Measurements from ENCODE around the gene TMEM82.
A peak's percentile ranks its signal among the peaks of the same experiment; 100 is the strongest.

Gene TMEM82

GRCh38 chr1:15751717-15752116 lies 9.4 kb downstream of the TMEM82 start:
- no peaks in the 10 kb centered on the region for H3K9me3 ChIP-seq (replicated peaks; ENCODE audit: low read length)
- H3K4me2 ChIP-seq (ENCODE audit: low read length): no peak overlapping the region
- no peaks in the 10 kb centered on the region for H3K36me3 ChIP-seq (ENCODE audit: insufficient read depth, low read length)
- H3K4me3 ChIP-seq (ENCODE audit: low read length): no peak overlapping the region
- no peaks in the 10 kb centered on the region for H3K27me3 ChIP-seq (ENCODE audit: control insufficient read depth, insufficient read depth, low read length)
- peaks cover 27% of the 10 kb centered on the region for H3K4me1 ChIP-seq (ENCODE audit: control insufficient read depth, insufficient read depth, low read length)
- H3K9ac ChIP-seq (ENCODE audit: low read depth, low read length): no peak overlapping the region

DNA sequence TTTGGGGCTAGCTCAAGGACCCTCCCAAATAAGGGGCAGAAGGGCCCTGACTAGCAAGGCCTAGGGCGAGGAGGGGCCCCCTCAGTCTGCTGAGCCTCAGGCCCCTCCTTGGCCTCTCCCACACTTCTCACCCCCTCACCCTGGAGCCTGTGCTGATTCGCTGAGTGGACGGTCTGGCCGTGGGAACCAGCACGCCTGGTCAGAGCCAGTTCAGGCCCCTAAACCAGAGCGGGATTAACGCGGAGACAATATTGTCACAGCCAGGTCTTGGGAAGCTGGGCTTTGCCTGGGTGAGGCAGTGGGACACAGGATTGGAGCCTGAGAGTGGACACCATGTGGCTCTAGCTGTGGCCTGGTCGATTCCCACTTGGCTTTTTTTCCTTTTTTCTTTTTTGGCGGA lies 11.5 kb downstream of the TMEM82 start:
- H3K4me2 ChIP-seq (ENCODE audit: low read length): no peak overlapping the region
- H3K4me1 ChIP-seq (ENCODE audit: control insufficient read depth, insufficient read depth, low read length): peaks cover 40% of the 10 kb centered on the region
- no peaks in the 10 kb centered on the region for H3K9me3 ChIP-seq (replicated peaks; ENCODE audit: low read length)
- no peaks in the 10 kb centered on the region for H3K36me3 ChIP-seq (ENCODE audit: insufficient read depth, low read length)
- no peak overlapping the region for H3K9ac ChIP-seq (ENCODE audit: low read depth, low read length)
- no peak overlapping the region for H3K4me3 ChIP-seq (ENCODE audit: low read length)
- no peaks in the 10 kb centered on the region for H3K27me3 ChIP-seq (ENCODE audit: control insufficient read depth, insufficient read depth, low read length)

GRCh38 chr1:15755021-15755645 lies 12.8 kb downstream of the TMEM82 start:
- no peak overlapping the region for H3K4me2 ChIP-seq (ENCODE audit: low read length)
- no peaks in the 10 kb centered on the region for H3K27me3 ChIP-seq (ENCODE audit: control insufficient read depth, insufficient read depth, low read length)
- H3K9me3 ChIP-seq (replicated peaks; ENCODE audit: low read length): no peaks in the 10 kb centered on the region
- H3K9ac ChIP-seq (ENCODE audit: low read depth, low read length): no peak overlapping the region
- H3K36me3 ChIP-seq (ENCODE audit: insufficient read depth, low read length): no peaks in the 10 kb centered on the region
- H3K4me3 ChIP-seq (ENCODE audit: low read length): no peak overlapping the region
- peaks cover 28% of the 10 kb centered on the region for H3K4me1 ChIP-seq (ENCODE audit: control insufficient read depth, insufficient read depth, low read length)

DNA sequence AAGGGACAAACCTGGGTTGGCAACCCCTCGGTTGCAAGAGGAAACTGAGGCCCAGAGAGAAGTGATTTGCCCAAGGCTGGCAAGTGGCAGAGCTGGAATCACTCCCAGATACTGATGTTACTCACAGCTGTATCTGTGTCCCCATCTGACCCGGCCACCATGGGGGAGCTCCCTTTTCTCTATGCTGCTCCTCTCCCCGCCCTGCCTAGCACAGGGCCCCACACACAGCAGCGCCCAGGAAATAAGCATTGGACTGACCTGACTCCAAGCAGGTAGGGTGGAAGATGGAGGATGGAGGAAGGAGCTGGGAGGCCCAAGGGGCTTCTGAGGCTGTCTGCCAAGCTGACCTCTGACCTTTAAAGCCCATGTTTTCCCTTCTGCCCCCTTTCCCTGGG lies 13.3 kb downstream of the TMEM82 start:
- Histone ChIP-seq H3K36me3 (ENCODE audit: insufficient read depth, low read length) (no peaks in the 10 kb centered on the region), H3K9me3 (replicated peaks; ENCODE audit: low read length) (no peaks in the 10 kb centered on the region), H3K27me3 (ENCODE audit: control insufficient read depth, insufficient read depth, low read length) (no peaks in the 10 kb centered on the region), H3K4me1 (ENCODE audit: control insufficient read depth, insufficient read depth, low read length) (peaks cover 29% of the 10 kb centered on the region), H3K4me2 (ENCODE audit: low read length) (no peak overlapping the region), H3K4me3 (ENCODE audit: low read length) (no peak overlapping the region), H3K9ac (ENCODE audit: low read depth, low read length) (no peak overlapping the region)

DNA sequence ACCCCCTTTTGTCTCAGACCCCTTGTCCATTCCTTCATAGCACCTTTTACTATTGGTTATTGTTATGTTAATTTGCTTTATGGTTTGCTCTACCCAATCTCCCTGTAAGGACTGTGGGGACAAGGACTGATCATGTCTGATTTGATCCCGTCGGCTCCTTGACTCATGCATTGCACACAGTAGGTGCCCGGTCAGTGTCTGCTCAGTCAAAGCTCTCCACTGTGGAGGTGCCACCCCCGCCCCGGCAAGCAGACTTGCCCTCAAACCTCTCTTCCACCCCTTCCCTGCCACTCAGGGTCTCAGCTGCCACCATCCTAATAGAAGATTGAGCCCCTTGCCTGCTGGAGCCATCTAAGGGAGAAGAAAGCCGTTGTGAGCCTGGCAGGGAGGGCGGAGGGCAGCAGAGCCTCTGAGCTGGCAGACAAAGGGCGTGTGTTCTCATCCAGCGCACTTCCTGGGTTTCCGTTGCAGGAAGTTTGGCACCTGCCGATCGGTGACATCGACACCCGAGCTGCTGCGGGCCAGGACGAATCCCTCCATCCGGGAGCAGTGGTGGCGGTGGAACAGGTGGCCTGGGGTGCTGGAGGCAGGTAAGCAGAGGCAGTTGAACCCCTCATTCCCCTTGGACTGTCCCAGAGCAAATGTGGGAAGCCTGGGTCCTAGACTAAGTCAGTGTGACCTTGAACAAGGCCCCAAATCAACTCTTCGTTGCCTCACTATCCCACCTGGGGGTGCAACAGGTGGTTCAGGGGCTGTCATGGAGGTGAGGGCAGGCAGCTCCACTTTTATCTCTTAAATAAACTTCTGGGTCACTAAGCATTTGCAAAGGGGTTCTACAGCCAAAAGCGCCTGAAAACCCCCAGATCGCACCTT lies 14.1 kb downstream of the TMEM82 start:
- Histone ChIP-seq H3K36me3 (ENCODE audit: insufficient read depth, low read length) (no peaks in the 10 kb centered on the region), H3K9ac (ENCODE audit: low read depth, low read length) (no peak overlapping the region), H3K4me1 (ENCODE audit: control insufficient read depth, insufficient read depth, low read length) (peaks cover 37% of the 10 kb centered on the region), H3K4me2 (ENCODE audit: low read length) (peak overlapping the region; percentile 61), H3K9me3 (replicated peaks; ENCODE audit: low read length) (no peaks in the 10 kb centered on the region), H3K27me3 (ENCODE audit: control insufficient read depth, insufficient read depth, low read length) (no peaks in the 10 kb centered on the region), H3K4me3 (ENCODE audit: low read length) (no peak overlapping the region)

GRCh38 chr1:15757016-15757543 lies 14.8 kb downstream of the TMEM82 start:
- no peaks in the 10 kb centered on the region for H3K27me3 ChIP-seq (ENCODE audit: control insufficient read depth, insufficient read depth, low read length)

GRCh38 chr1:15757575-15758342 lies 15.5 kb downstream of the TMEM82 start:
- Histone ChIP-seq H3K4me1 (ENCODE audit: control insufficient read depth, insufficient read depth, low read length) (peaks cover 37% of the 10 kb centered on the region), H3K9ac (ENCODE audit: low read depth, low read length) (peak overlapping the region; percentile 14), H3K9me3 (replicated peaks; ENCODE audit: low read length) (no peaks in the 10 kb centered on the region), H3K36me3 (ENCODE audit: insufficient read depth, low read length) (no peaks in the 10 kb centered on the region), H3K4me2 (ENCODE audit: low read length) (peak overlapping the region; percentile 68), H3K27me3 (ENCODE audit: control insufficient read depth, insufficient read depth, low read length) (no peaks in the 10 kb centered on the region), H3K4me3 (ENCODE audit: low read length) (peak overlapping the region; percentile 35)

More at GRCh38 chr1:15757016-15757543, 14.8 kb downstream of the TMEM82 start:
- H3K36me3 ChIP-seq (ENCODE audit: insufficient read depth, low read length): no peaks in the 10 kb centered on the region
- H3K9ac ChIP-seq (ENCODE audit: low read depth, low read length): no peak overlapping the region
- no peak overlapping the region for H3K4me3 ChIP-seq (ENCODE audit: low read length)
- peak overlapping the region; percentile 68 for H3K4me2 ChIP-seq (ENCODE audit: low read length)
- no peaks in the 10 kb centered on the region for H3K9me3 ChIP-seq (replicated peaks; ENCODE audit: low read length)
- peaks cover 37% of the 10 kb centered on the region for H3K4me1 ChIP-seq (ENCODE audit: control insufficient read depth, insufficient read depth, low read length)

DNA sequence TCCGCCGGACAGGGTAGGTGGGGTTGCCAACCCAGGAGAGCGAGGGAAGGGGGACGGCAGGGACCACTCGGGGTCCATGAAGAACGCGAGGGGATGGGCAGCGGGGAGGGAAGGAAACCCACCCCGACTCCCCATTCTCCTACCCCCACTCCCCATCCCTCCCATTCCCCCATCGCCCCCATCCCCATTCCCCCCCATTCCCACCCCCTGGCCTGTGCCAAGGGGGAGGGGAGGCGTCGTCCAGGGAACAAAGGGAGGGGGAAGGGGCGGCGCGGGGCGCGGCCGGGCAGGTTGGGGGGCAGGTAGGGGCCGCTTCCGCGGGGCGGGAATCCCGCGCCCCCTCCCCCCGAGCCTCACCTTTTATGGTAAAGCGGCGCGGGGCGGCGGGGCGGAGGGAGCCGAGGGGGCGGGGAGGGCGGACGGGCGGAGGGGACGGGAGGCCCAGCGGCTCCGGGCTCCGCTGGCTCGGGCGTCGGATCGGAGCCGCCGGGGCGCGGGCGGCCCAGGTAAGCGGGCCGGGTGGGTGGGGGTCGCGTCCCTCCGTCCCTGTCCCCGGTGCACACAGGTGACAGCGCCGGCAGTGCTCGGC lies 16.1 kb downstream of the TMEM82 start, which contains the start of gene FBLIM1:
TSS of gene FBLIM1 (plus strand) at position 453 of the 589 bp plus-strand sequence. CDS start 6,189 bp downstream, outside the sequence.
- Histone ChIP-seq H3K4me2 (ENCODE audit: low read length) (peak within 1 kb of the TSS; percentile 91), H3K9ac (ENCODE audit: low read depth, low read length) (peak within 1 kb of the TSS; percentile 95), H3K36me3 (ENCODE audit: insufficient read depth, low read length) (no peaks in the 10 kb centered on the region), H3K9me3 (replicated peaks; ENCODE audit: low read length) (no peaks in the 10 kb centered on the region), H3K27me3 (ENCODE audit: control insufficient read depth, insufficient read depth, low read length) (no peaks in the 10 kb centered on the region), H3K4me3 (ENCODE audit: low read length) (peak within 1 kb of the TSS; percentile 88), H3K4me1 (ENCODE audit: control insufficient read depth, insufficient read depth, low read length) (peaks cover 37% of the 10 kb centered on the region)

DNA sequence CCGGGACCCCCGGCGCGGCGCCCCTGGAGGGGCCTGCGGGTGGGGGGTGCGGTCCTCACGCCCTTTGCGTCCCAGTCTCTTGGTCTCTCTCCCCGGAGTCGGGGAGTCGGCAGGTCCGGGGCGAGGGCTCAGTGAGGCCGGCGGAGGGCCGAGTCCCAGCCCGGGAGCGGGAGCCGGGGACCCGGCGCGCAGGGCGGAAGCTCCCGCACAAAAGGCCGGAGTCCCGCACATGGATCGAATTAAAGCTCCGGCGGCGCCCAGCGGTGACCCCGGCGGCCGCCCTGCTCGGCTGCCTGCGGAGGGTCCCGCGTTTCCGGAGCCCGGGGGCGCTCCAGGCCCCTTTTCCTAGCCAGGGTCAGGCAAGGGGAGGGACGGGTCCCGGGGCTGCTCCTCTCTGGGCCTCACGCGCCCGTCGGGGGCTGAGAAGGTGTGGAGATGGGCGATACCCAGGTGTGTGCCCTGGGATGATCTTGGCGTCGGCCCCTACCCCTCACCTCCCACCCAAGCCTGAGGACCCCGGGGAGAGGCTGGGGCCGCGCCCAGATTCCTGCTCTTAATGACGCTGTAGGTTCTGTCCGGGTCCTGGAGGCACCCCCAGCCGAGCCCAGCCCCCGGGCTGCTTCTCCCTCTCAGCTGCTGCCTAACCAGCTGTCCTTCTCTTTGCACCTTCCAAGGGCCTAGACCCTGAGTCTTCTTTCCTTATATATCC lies 16.8 kb downstream of the TMEM82 start:
- Histone ChIP-seq H3K4me2 (ENCODE audit: low read length) (peak overlapping the region; percentile 91), H3K4me1 (ENCODE audit: control insufficient read depth, insufficient read depth, low read length) (peaks cover 37% of the 10 kb centered on the region), H3K27me3 (ENCODE audit: control insufficient read depth, insufficient read depth, low read length) (no peaks in the 10 kb centered on the region), H3K9me3 (replicated peaks; ENCODE audit: low read length) (no peaks in the 10 kb centered on the region), H3K9ac (ENCODE audit: low read depth, low read length) (peak overlapping the region; percentile 95), H3K4me3 (ENCODE audit: low read length) (peak overlapping the region; percentile 88), H3K36me3 (ENCODE audit: insufficient read depth, low read length) (peaks cover under 1% of the 10 kb centered on the region)

- Histone ChIP-seq H3K36me3 (ENCODE audit: insufficient read depth, low read length) (peaks cover 16% of the 10 kb centered on the region), H3K4me2 (ENCODE audit: low read length) (peak overlapping the region; percentile 91), H3K27me3 (ENCODE audit: control insufficient read depth, insufficient read depth, low read length) (no peaks in the 10 kb centered on the region), H3K4me3 (ENCODE audit: low read length) (peak overlapping the region; percentile 88), H3K9me3 (replicated peaks; ENCODE audit: low read length) (no peaks in the 10 kb centered on the region), H3K4me1 (ENCODE audit: control insufficient read depth, insufficient read depth, low read length) (peaks cover 46% of the 10 kb centered on the region), H3K9ac (ENCODE audit: low read depth, low read length) (peak overlapping the region; percentile 82)
Observed at GRCh38 chr1:15760520-15761211, 18.4 kb downstream of the TMEM82 start.
